Activated CD4-positive, alpha-beta memory T cell treated with anti-CD3 and anti-CD28 coated beads for 36 hours (primary cell): Measurements from ENCODE around the gene BLNK. TPM values are rescaled to one million over a fixed set of nuclear protein-coding genes. Genes with fewer than 3 reads are reported as not detected.

Experiments
- CTCF ChIA-PET: fragments of 350-600 bp; sonication (Branson Sonifier 250); formaldehyde crosslinking; loops from one replicate; lab custom pipeline; 2021; ENCODE audit warnings: antibody characterized with exemption, inconsistent platforms; lab: Charles Lee
- POLR2A ChIA-PET: fragments of 350-600 bp; sonication (Branson Sonifier 250); formaldehyde crosslinking; loops from one replicate; lab custom pipeline; 2021; ENCODE audit warnings: antibody characterized with exemption; lab: Charles Lee
- DNase-seq: peaks from one replicate; pipeline ENCODE4 v3.0.0-alpha.2; 2020
- H3K27ac Mint-ChIP-seq: one replicate; pipeline ENCODE4 v1.8.0; 2021; ENCODE audit warnings: mixed read lengths
- H3K27me3 Mint-ChIP-seq: one replicate; pipeline ENCODE4 v1.8.0; 2021; ENCODE audit warnings: mixed read lengths
- H3K36me3 Mint-ChIP-seq: one replicate; pipeline ENCODE4 v1.8.0; 2021; ENCODE audit warnings: mixed read lengths
- H3K4me1 Mint-ChIP-seq: one replicate; pipeline ENCODE4 v1.8.0; 2021; ENCODE audit warnings: low read depth, mixed read lengths
- H3K4me3 Mint-ChIP-seq: one replicate; pipeline ENCODE4 v1.8.0; 2021; ENCODE audit warnings: mild to moderate bottlenecking, mixed read lengths
- H3K9me3 Mint-ChIP-seq: one replicate; pipeline ENCODE4 v1.8.0; 2021; ENCODE audit warnings: mixed read lengths
- intact Hi-C: fragments of 100-400 bp; cut with micrococcal nuclease; formaldehyde crosslinking; loops from one replicate; pipeline ENCODE4 v1.15.1; 2023
- total RNA-seq, 2 experiments: library from RNA; stranded (reverse); gene quantifications; one replicate each; pipeline ENCODE4 v1.2.3, GENCODE V29; 2021

Gene BLNK
- total RNA-seq, 2 experiments from 2014 or later: not detected

- Mint-ChIP-seq H3K27ac (no peak overlapping the region), H3K9me3 (no peaks in the 10 kb centered on the region), H3K4me3 (no peak overlapping the region), H3K4me1 (no peaks in the 10 kb centered on the region), H3K27me3 (no peaks in the 10 kb centered on the region), H3K36me3 (no peaks in the 10 kb centered on the region)
- ChIA-PET CTCF (interaction anchor here (0.8 to 3.0 kb wide), 21 partner anchors 8 to 249 kb away, joined by 3 to 28 read pairs (median 5); partner anchors contain the start of gene BLNK), POLR2A (no interaction called here)
- no peak for DNase-seq
- intact Hi-C loops: no loop called here
Observed at GRCh38 chr10:96230527-96230926, 40.8 kb downstream of the BLNK start.

DNA sequence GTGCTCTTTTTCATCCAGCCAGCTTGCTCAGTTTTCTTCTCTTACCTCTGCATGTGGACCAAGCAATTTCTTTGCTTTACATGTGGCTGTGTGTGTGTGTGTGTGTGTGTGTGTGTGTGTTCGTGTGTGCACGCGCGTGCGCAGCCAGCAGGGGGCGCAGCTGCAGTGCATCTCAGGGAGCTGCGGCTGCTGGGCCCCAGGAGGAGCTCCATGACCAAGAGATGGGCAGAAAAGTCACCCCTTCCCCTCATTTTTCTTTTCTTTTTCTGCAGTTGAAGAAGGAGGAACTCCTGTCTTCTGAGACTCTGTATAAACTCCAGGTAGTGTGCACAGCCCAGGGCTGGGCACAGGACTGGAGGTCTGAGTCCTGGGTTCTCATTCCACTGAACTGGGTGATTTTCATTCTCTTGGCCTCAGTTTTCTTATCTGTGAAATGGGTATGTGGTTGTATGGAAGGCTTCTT lies 41.8 kb downstream of the BLNK start:
- Mint-ChIP-seq H3K9me3 (no peaks in the 10 kb centered on the region), H3K4me1 (no peaks in the 10 kb centered on the region), H3K4me3 (no peak overlapping the region), H3K27me3 (peaks cover 1% of the 10 kb centered on the region), H3K36me3 (no peaks in the 10 kb centered on the region), H3K27ac (no peak overlapping the region)
- intact Hi-C loops: loop anchor here (2.0 to 5.0 kb wide), 2 partner anchors 63 to 111 kb away; no protein-coding TSS in a partner anchor
- ChIA-PET CTCF (interaction anchor here (0.5 to 3.0 kb wide), 68 partner anchors 9 to 1655 kb away, joined by 3 to 28 read pairs (median 4); partner anchors contain the start of genes BLNK, CCNJ and ZNF518A), POLR2A (no interaction called here)
- peak; percentile 76 for DNase-seq

- Mint-ChIP-seq H3K4me1 (no peaks in the 10 kb centered on the region), H3K27ac (no peak overlapping the region), H3K4me3 (no peak overlapping the region), H3K9me3 (no peaks in the 10 kb centered on the region), H3K27me3 (peaks cover 1% of the 10 kb centered on the region), H3K36me3 (no peaks in the 10 kb centered on the region)
- no peak for DNase-seq
- CTCF ChIA-PET: interaction anchor here (0.7 to 3.0 kb wide), 20 partner anchors 15 to 211 kb away, joined by 3 to 28 read pairs (median 7); partner anchors contain the start of genes BLNK and ZNF518A
- intact Hi-C loops: loop anchor here (2.0 to 5.0 kb wide), 2 partner anchors 64 to 112 kb away; no protein-coding TSS in a partner anchor
- POLR2A ChIA-PET: no interaction called here
Observed at GRCh38 chr10:96228408-96228994, 42.9 kb downstream of the BLNK start.

- CTCF ChIA-PET: no interaction called here
- no peaks in the 10 kb centered on the region for H3K4me1 Mint-ChIP-seq
Observed at GRCh38 chr10:96227206-96227605, 44.2 kb downstream of the BLNK start.

DNA sequence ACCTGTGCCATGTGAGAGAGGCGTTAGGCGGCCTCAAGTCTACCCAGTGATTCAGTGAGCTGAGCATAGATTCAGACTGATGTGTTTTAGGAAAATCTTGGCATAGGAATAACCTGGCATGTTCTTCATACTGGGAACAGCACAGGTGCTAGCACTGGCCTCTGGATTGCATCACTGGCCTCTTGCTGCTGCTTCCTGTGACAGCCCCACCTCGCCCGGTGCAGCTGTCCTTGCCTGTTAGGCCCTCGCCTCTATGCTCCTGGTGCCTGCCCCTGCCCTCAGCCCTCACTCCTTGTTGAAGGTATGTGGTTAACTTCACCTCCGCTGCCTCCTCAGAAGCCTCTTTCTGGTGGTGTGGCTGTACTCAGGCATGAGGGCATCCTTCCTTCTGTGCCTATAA lies 46.2 kb downstream of the BLNK start:
- ChIA-PET POLR2A (no interaction called here), CTCF (no interaction called here)
- no peak overlapping the region for H3K4me3 Mint-ChIP-seq
- no peaks in the 10 kb centered on the region for H3K9me3 Mint-ChIP-seq
- H3K36me3 Mint-ChIP-seq: no peaks in the 10 kb centered on the region
- H3K27me3 Mint-ChIP-seq: peaks cover 1% of the 10 kb centered on the region
- DNase-seq: no peak
- no peaks in the 10 kb centered on the region for H3K4me1 Mint-ChIP-seq
- intact Hi-C loops: loop anchor here (5.0 kb wide), 1 partner anchor 67 kb away; no protein-coding TSS in a partner anchor
- no peak overlapping the region for H3K27ac Mint-ChIP-seq

More at GRCh38 chr10:96227206-96227605, 44.2 kb downstream of the BLNK start:
- POLR2A ChIA-PET: no interaction called here
- Mint-ChIP-seq H3K27me3 (peaks cover 1% of the 10 kb centered on the region), H3K27ac (no peak overlapping the region), H3K36me3 (no peaks in the 10 kb centered on the region), H3K4me3 (no peak overlapping the region), H3K9me3 (no peaks in the 10 kb centered on the region)
- intact Hi-C loops: loop anchor here (5.0 kb wide), 1 partner anchor 65 kb away; no protein-coding TSS in a partner anchor
- DNase-seq: no peak

DNA sequence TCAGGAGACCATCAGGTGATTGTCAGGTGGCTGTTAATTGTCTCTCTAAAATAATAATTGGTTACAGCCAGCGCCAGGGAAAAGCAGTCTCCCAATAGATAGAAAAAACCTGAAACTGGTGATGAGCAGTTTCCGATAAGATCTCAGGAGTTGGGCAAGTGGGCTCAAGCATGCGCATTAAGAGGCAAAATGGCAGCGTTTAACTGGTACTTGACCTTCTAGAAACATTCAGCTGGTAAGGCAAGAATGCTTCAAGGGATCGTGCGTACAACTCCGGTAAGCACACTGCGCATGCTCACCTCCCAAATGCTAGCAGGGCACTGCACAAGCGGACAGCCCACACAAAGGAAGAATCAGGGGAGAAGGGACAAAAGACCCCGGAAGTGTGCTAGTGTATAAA lies 48.5 kb downstream of the BLNK start:
- intact Hi-C loops: no loop called here
- peaks cover 4% of the 10 kb centered on the region for H3K27me3 Mint-ChIP-seq
- ChIA-PET CTCF (no interaction called here), POLR2A (no interaction called here)
- no peak overlapping the region for H3K4me3 Mint-ChIP-seq
- H3K27ac Mint-ChIP-seq: no peak overlapping the region
- no peaks in the 10 kb centered on the region for H3K9me3 Mint-ChIP-seq
- DNase-seq: no peak
- H3K4me1 Mint-ChIP-seq: no peaks in the 10 kb centered on the region
- H3K36me3 Mint-ChIP-seq: no peaks in the 10 kb centered on the region

DNA sequence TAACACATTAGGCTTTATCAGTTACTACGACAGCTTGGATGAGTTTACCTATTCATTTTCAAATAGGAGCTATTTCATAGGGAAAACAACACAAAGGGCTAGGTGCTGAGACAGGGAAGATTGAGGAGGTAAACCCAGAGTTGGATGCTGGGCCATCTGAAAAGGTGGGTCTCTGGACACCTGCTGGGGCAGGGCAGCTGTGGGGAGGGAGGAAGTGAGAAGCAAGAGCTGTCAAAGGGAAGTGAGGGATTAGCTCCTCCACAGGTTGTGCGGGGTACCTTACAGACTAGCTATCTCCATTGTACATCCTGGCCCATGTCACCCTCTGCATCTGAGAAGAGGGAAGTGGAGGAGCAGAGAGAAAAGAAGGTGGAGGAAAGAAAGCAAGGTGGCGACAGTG lies 48.9 kb downstream of the BLNK start:
- DNase-seq: no peak
- Mint-ChIP-seq H3K4me3 (no peak overlapping the region), H3K27ac (no peak overlapping the region), H3K4me1 (no peaks in the 10 kb centered on the region), H3K36me3 (no peaks in the 10 kb centered on the region), H3K9me3 (no peaks in the 10 kb centered on the region), H3K27me3 (peaks cover 5% of the 10 kb centered on the region)
- CTCF ChIA-PET: interaction anchor here (0.8 kb wide), 1 partner anchor 8 kb away, joined by 3 read pairs; no protein-coding TSS in a partner anchor
- intact Hi-C loops: no loop called here
- POLR2A ChIA-PET: no interaction called here

DNA sequence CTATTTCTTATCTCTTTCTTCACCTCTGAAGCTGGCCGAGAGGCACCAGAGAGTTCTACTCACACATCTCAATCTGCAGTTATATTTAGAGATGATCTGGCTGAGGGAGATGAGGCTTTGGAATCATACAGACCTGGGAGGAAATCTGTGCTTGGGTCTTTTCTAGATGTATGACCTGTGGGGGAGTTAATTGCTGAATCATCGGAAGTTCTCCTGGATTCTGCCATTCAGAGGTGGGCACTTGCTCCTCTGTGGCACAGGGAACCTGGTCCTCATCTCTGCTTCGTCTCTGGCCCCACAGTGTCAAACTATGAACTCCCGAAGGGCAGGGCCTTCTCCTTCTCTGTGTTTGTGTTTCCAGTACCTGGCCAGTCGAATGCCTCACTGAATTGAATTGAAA lies 52.5 kb downstream of the BLNK start:
- ChIA-PET POLR2A (no interaction called here), CTCF (no interaction called here)
- intact Hi-C loops: no loop called here
- H3K4me3 Mint-ChIP-seq: no peak overlapping the region
- no peak overlapping the region for H3K27ac Mint-ChIP-seq
- H3K4me1 Mint-ChIP-seq: no peaks in the 10 kb centered on the region
- peaks cover 11% of the 10 kb centered on the region for H3K27me3 Mint-ChIP-seq
- H3K9me3 Mint-ChIP-seq: no peaks in the 10 kb centered on the region
- no peaks in the 10 kb centered on the region for H3K36me3 Mint-ChIP-seq
- DNase-seq: no peak

- Mint-ChIP-seq H3K36me3 (no peaks in the 10 kb centered on the region), H3K9me3 (no peaks in the 10 kb centered on the region), H3K27ac (no peak overlapping the region), H3K27me3 (peaks cover 11% of the 10 kb centered on the region), H3K4me1 (no peaks in the 10 kb centered on the region), H3K4me3 (no peak overlapping the region)
- intact Hi-C loops: no loop called here
- DNase-seq: no peak
- CTCF ChIA-PET: interaction anchor here (1.3 kb wide), 1 partner anchor 12 kb away, joined by 4 read pairs; no protein-coding TSS in a partner anchor
- POLR2A ChIA-PET: no interaction called here
Observed at GRCh38 chr10:96217711-96218110, 53.7 kb downstream of the BLNK start.

DNA sequence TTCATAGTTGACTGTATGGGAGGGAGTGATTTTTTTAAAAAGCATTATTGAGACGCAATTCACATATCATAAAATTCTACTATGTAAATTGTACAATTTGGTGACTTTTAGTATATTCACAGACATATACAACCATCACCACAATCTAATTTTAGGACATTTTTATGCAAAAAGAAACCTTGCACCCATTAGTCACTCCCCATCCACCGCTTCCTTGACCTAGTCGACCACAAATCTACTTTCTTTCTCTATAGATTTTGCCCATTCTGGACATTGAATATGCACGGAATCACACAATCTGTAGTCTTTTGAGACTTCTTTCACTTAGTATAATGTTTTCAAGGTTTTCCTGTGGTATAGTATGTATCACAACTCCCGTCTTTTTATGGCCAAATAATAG lies 54.6 kb downstream of the BLNK start:
- peaks cover 11% of the 10 kb centered on the region for H3K27me3 Mint-ChIP-seq
- intact Hi-C loops: no loop called here
- no peaks in the 10 kb centered on the region for H3K4me1 Mint-ChIP-seq
- H3K4me3 Mint-ChIP-seq: no peak overlapping the region
- no peak for DNase-seq
- no peaks in the 10 kb centered on the region for H3K36me3 Mint-ChIP-seq
- POLR2A ChIA-PET: no interaction called here
- CTCF ChIA-PET: interaction anchor here (1.3 kb wide), 1 partner anchor 13 kb away, joined by 4 read pairs; no protein-coding TSS in a partner anchor
- no peak overlapping the region for H3K27ac Mint-ChIP-seq
- no peaks in the 10 kb centered on the region for H3K9me3 Mint-ChIP-seq

- ChIA-PET CTCF (interaction anchor here (1.5 kb wide), 1 partner anchor 17 kb away, joined by 6 read pairs; no protein-coding TSS in a partner anchor), POLR2A (no interaction called here)
- H3K27ac Mint-ChIP-seq: no peak overlapping the region
- H3K4me3 Mint-ChIP-seq: no peak overlapping the region
- H3K27me3 Mint-ChIP-seq: peaks cover 9% of the 10 kb centered on the region
- intact Hi-C loops: no loop called here
- H3K4me1 Mint-ChIP-seq: no peaks in the 10 kb centered on the region
- H3K36me3 Mint-ChIP-seq: no peaks in the 10 kb centered on the region
- no peak for DNase-seq
- no peaks in the 10 kb centered on the region for H3K9me3 Mint-ChIP-seq
Observed at GRCh38 chr10:96212911-96213310, 58.5 kb downstream of the BLNK start.

DNA sequence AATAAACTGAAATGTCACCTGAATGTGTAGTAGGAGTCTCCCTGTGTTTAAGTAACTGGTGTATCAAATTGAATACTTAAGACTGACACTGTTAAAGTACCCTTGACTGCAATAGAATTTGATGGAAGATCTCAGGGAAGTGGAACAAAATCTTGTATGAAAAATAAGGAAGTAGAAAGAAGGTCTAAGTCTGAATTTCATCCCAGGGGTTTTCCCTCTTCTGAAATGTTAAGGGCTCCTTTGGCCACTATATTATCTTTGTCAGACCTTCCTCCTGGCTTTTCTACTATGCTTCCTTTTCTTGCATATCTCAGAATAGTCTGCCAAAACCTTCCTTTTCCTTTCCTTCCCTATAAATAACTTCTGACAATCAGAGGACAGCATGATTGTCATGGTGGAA lies 59.6 kb downstream of the BLNK start:
- no peaks in the 10 kb centered on the region for H3K4me1 Mint-ChIP-seq
- ChIA-PET POLR2A (no interaction called here), CTCF (interaction anchor here (2.6 kb wide), 1 partner anchor 18 kb away, joined by 7 read pairs; no protein-coding TSS in a partner anchor)
- H3K27ac Mint-ChIP-seq: no peak overlapping the region
- DNase-seq: no peak
- H3K4me3 Mint-ChIP-seq: no peak overlapping the region
- peaks cover 8% of the 10 kb centered on the region for H3K27me3 Mint-ChIP-seq
- intact Hi-C loops: no loop called here
- no peaks in the 10 kb centered on the region for H3K36me3 Mint-ChIP-seq
- H3K9me3 Mint-ChIP-seq: no peaks in the 10 kb centered on the region
